D721Med (cell line): ENCODE data around the gene EZH2.

ENCODE experiments used
- DNase-seq: peaks from one replicate; pipeline ENCODE4 v3.0.0; 2011; ENCODE audit warnings: low spot score; ENCODE audit not compliant: insufficient read length
- FAIRE-seq: peaks from 2 replicates; lab custom pipeline; 2011; peaks lifted over from hg19 to GRCh38; lab: Jason Lieb, UNC
- CTCF ChIP-seq: IDR thresholded peaks from 2 replicates; pipeline ENCODE4 v1.5.1; 2012; ENCODE audit warnings: mild to moderate bottlenecking, control low read depth; ENCODE audit not compliant: insufficient read depth; ENCODE audit errors: missing control alignments

The EZH2 gene

GRCh38 chr7:148804343-148805235 is 79.5 kb downstream of the EZH2 start:
- DNase-seq (no peak), FAIRE-seq (no peak)
- no peak for TF ChIP-seq CTCF

- no peak for FAIRE-seq
- DNase-seq: no peak
- TF ChIP-seq CTCF: no peak
These were observed 81.0 kb downstream of the EZH2 start for GRCh38 chr7:148803094-148803493.

GRCh38 chr7:148802101-148802493 is 82.0 kb downstream of the EZH2 start:
- no peak for DNase-seq
- FAIRE-seq: no peak
- TF ChIP-seq CTCF: no peak

- TF ChIP-seq CTCF: no peak
- DNase-seq (no peak), FAIRE-seq (no peak)
These were observed 83.4 kb downstream of the EZH2 start for GRCh38 chr7:148800677-148801076.

- no peak for DNase-seq
- no peak for FAIRE-seq
- no peak for TF ChIP-seq CTCF
These were observed 84.1 kb downstream of the EZH2 start for GRCh38 chr7:148799893-148800555.

GRCh38 chr7:148796841-148797240 is 87.2 kb downstream of the EZH2 start:
- TF ChIP-seq CTCF: no peak
- FAIRE-seq (no peak), DNase-seq (no peak)

GRCh38 chr7:148794476-148794875 is 89.6 kb downstream of the EZH2 start:
- FAIRE-seq: no peak
- TF ChIP-seq CTCF: no peak
- no peak for DNase-seq
